Panc1 (cell line): Measurements from ENCODE around the gene AVEN.

Experiments
- CTCF ChIP-seq: fragments of 450-650 bp; IDR thresholded peaks from 2 replicates; pipeline ENCODE4 v1.5.1; 2017; ENCODE audit warnings: mild to moderate bottlenecking
- POLR2AphosphoS5 ChIP-seq: IDR thresholded peaks from 2 replicates; pipeline ENCODE4 v1.6.1; 2012; ENCODE audit warnings: mild to moderate bottlenecking, low read depth, low read length, moderate library complexity
- REST ChIP-seq, 2 experiments: IDR thresholded peaks; 2 replicates each; pipeline ENCODE4 v1.6.1; 2011 to 2012; ENCODE audit warnings: low read depth in 2 of 2, control low read depth in 1 of 2, low read length in 1 of 2, mild to moderate bottlenecking in 1 of 2, moderate library complexity in 1 of 2; ENCODE audit not compliant: insufficient read depth in 1 of 2

- no peak for TF ChIP-seq REST (IDR thresholded peaks at IDR 0.05; ENCODE audit: insufficient read depth in 1 of 2, low read depth in 2 of 2, low read length in 1 of 2)
- no peak for TF ChIP-seq CTCF
- no peak for TF ChIP-seq POLR2AphosphoS5
Measured at GRCh38 chr15:34078900-34079299, 39.9 kb upstream of the AVEN start.
